Effector CD4-positive, alpha-beta T cell (primary cell): ENCODE results near the gene GABRG3.

Source experiments
- DNase-seq: peaks from one replicate; pipeline ENCODE4 v3.0.0-alpha.2; 2020

Gene GABRG3

GRCh38 chr15:27254055-27254454, 283.1 kb downstream of the GABRG3 start:
- DNase-seq, result no peak

GRCh38 chr15:27254801-27255200, 283.8 kb downstream of the GABRG3 start:
- no peak for DNase-seq

- no peak for DNase-seq
These were observed 285.5 kb downstream of the GABRG3 start for GRCh38 chr15:27256446-27256845.

GRCh38 chr15:27258287-27258686, 287.3 kb downstream of the GABRG3 start:
- no peak for DNase-seq

- DNase-seq, result no peak
These were observed 289.5 kb downstream of the GABRG3 start for GRCh38 chr15:27260523-27260922.

GRCh38 chr15:27268923-27269322, 297.9 kb downstream of the GABRG3 start:
- DNase-seq, result no peak

- DNase-seq, result no peak
These were observed 300.3 kb downstream of the GABRG3 start for GRCh38 chr15:27271258-27271657.

GRCh38 chr15:27272427-27272826, 301.4 kb downstream of the GABRG3 start:
- no peak for DNase-seq

- no peak for DNase-seq
These were observed 302.5 kb downstream of the GABRG3 start for GRCh38 chr15:27273506-27273905.

- no peak for DNase-seq
These were observed 307.8 kb downstream of the GABRG3 start for GRCh38 chr15:27278761-27279160.

- DNase-seq, result no peak
These were observed 321.7 kb downstream of the GABRG3 start for GRCh38 chr15:27292641-27293040.

GRCh38 chr15:27293607-27294006, 322.6 kb downstream of the GABRG3 start:
- no peak for DNase-seq

- no peak for DNase-seq
These were observed 346.8 kb downstream of the GABRG3 start for GRCh38 chr15:27317736-27318135.

- no peak for DNase-seq
These were observed 352.8 kb downstream of the GABRG3 start for GRCh38 chr15:27323801-27324200.

- no peak for DNase-seq
These were observed 354.1 kb downstream of the GABRG3 start for GRCh38 chr15:27324886-27325615.

- no peak for DNase-seq
These were observed 356.6 kb downstream of the GABRG3 start for GRCh38 chr15:27327467-27328025.

- no peak for DNase-seq
These were observed 357.2 kb downstream of the GABRG3 start for GRCh38 chr15:27328186-27328585.

- DNase-seq, result no peak
These were observed 357.6 kb downstream of the GABRG3 start for GRCh38 chr15:27328608-27329007.

- no peak for DNase-seq
These were observed 359.3 kb downstream of the GABRG3 start for GRCh38 chr15:27330326-27330725.

- no peak for DNase-seq
These were observed 365.7 kb downstream of the GABRG3 start for GRCh38 chr15:27336676-27337075.

- DNase-seq, result no peak
These were observed 368.2 kb downstream of the GABRG3 start for GRCh38 chr15:27339138-27339537.

- no peak for DNase-seq
These were observed 370.9 kb downstream of the GABRG3 start for GRCh38 chr15:27341780-27342343.

GRCh38 chr15:27342991-27343390, 372.0 kb downstream of the GABRG3 start:
- no peak for DNase-seq

GRCh38 chr15:27352136-27352535, 381.2 kb downstream of the GABRG3 start:
- no peak for DNase-seq
